H1 (cell line): Measurements from ENCODE around the gene TMEM117. TPM values are rescaled to one million over a fixed set of nuclear protein-coding genes. Genes with fewer than 3 reads are reported as not detected.

Experiments used
- BACH1 ChIP-seq: IDR thresholded peaks from 2 replicates; pipeline ENCODE4 v1.6.1; 2012; ENCODE audit warnings: low read length, improper control_type of control experiment
- CEBPB ChIP-seq: IDR thresholded peaks from 2 replicates; pipeline ENCODE4 v1.6.1; 2012; ENCODE audit warnings: low read depth, low read length
- CHD7 ChIP-seq: fragments of 300-600 bp; sonication (generic); IDR thresholded peaks from 2 replicates; pipeline ENCODE4 v1.7.1; 2012; ENCODE audit warnings: low read length, moderate library complexity, mild to moderate bottlenecking, inconsistent platforms; ENCODE audit not compliant: insufficient replicate concordance
- GABPA ChIP-seq: IDR thresholded peaks from 2 replicates; pipeline ENCODE4 v1.6.1; 2011; ENCODE audit warnings: mild to moderate bottlenecking, low read length, moderate library complexity, borderline replicate concordance; ENCODE audit not compliant: insufficient read depth
- GTF2F1 ChIP-seq: IDR thresholded peaks from 2 replicates; pipeline ENCODE4 v1.6.1; 2012; ENCODE audit warnings: low read depth, low read length, improper control_type of control experiment, borderline replicate concordance
- POLR2A ChIP-seq, 2 experiments: IDR thresholded peaks; 1 replicate in 1 of 2; 2 replicates in 1 of 2; pipeline ENCODE4 v1.6.1; 2011; ENCODE audit warnings: low read depth in 2 of 2, low read length in 2 of 2, mild to moderate bottlenecking in 2 of 2; ENCODE audit errors: control extremely low read depth in 1 of 2
- RAD21 ChIP-seq, 2 experiments: IDR thresholded peaks in 1 of 2; conservative IDR thresholded peaks in 1 of 2; 2 replicates each; pipeline ENCODE4 v1.6.1; 2011; ENCODE audit warnings: low read depth in 2 of 2, low read length in 2 of 2, improper control_type of control experiment in 1 of 2, inconsistent platforms in 1 of 2, mild to moderate bottlenecking in 1 of 2, moderate library complexity in 1 of 2
- SAP30 ChIP-seq: fragments of 300-600 bp; sonication (generic); IDR thresholded peaks from 2 replicates; pipeline ENCODE4 v1.7.1; 2012; ENCODE audit warnings: low read length, moderate library complexity, mild to moderate bottlenecking, inconsistent platforms; ENCODE audit not compliant: insufficient read depth, insufficient replicate concordance
- SIN3A ChIP-seq, 2 experiments: IDR thresholded peaks in 1 of 2; conservative IDR thresholded peaks in 1 of 2; 2 replicates each; pipeline ENCODE4 v1.6.1; 2011 to 2012; ENCODE audit warnings: low read length in 2 of 2, improper control_type of control experiment in 1 of 2, low read depth in 1 of 2, mild to moderate bottlenecking in 1 of 2
- polyA plus RNA-seq, 7 experiments: library from polyadenylated mRNA; depleted of rRNA in 3 of 7; stranded (reverse) in 5 of 7; unstranded in 2 of 7; fragments of >200 nt in 5 of 7; fragments of 200-250 nt in 2 of 7; gene quantifications; 1 replicate in 5 of 7; 2 replicates in 1 of 7; 4 replicates in 1 of 7; pipeline versions ENCODE4 v1.2.1 to v1.2.3, GENCODE V29; 2011 to 2013; ENCODE audit warnings: missing spikeins in 2 of 7, mixed read lengths in 2 of 7
- total RNA-seq: library from RNA; stranded (reverse); fragmentation: NEBNext Ultra II Directional; extraction: Animal tissue kit (Norgen Biotek cat#: 25700); gene quantifications from 2 replicates; pipeline ENCODE4 v1.2.1, GENCODE V29; 2021

Gene TMEM117
- total and polyA plus RNA-seq, 2 of the 8 experiments (the other 6 are each of a cell fraction or from before 2014, with no cell fraction given): 0.80 to 1.4 TPM

DNA sequence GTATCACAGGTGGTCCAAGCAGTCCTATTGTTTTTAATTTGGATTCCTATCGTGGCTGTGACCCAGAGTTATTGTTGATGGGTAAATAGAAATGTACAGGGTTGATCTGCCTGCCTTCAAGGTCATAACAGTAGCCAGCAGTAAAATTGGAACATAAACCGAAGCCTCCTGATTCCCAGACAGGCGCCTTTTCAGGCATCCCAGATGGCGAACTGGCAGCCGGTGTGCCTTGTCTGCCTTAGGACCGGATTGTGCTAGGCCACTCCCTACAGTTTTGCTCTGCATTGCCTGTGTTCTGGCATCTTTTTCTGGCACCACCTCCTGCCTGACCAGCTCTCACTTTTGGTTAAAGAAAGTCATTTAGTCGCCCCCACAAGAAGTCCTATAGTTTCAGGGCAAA is 22.2 kb downstream of the TMEM117 start (continued):
- no peak for TF ChIP-seq CHD7
- TF ChIP-seq SIN3A (conservative IDR thresholded peaks at IDR 0.05 in 1 of 2, IDR thresholded peaks at IDR 0.05 in 1 of 2; ENCODE audit: low read depth in 1 of 2, low read length in 2 of 2): no peak
- no peak for TF ChIP-seq GTF2F1
- TF ChIP-seq GABPA: no peak
- no peak for TF ChIP-seq CEBPB
- TF ChIP-seq POLR2A (IDR thresholded peaks at IDR 0.05; ENCODE audit: control extremely low read depth in 1 of 2, low read depth in 2 of 2, low read length in 2 of 2): no peak
- TF ChIP-seq SAP30: no peak
- TF ChIP-seq RAD21 (IDR thresholded peaks at IDR 0.05 in 1 of 2, conservative IDR thresholded peaks at IDR 0.05 in 1 of 2; ENCODE audit: low read depth in 2 of 2, low read length in 2 of 2): no peak
- no peak for TF ChIP-seq BACH1
- TF ChIP-seq, all 59 proteins: peak for 0
